Gastrocnemius medialis (tissue), 4 donors: ENCODE measurements around the gene HS6ST2. TPM values are rescaled to one million over a fixed set of nuclear protein-coding genes. Genes with fewer than 3 reads are reported as not detected.
A peak's percentile ranks its signal among the peaks of the same experiment; 100 is the strongest.

ENCODE experiments used
- ATAC-seq, 2 donors: fragments of 150-250 bp; one replicate each; pipeline ENCODE4 v1.9.1; 2016
- DNase-seq, 2 donors: peaks; one replicate each; pipeline ENCODE4 v3.0.0-alpha.2; 2019
- H3K27ac ChIP-seq, 4 donors: fragments of 200-600 bp; sonication (generic); 1 replicate in 1 of 4; 2 replicates in 3 of 4; pipeline ENCODE4 v1.5.1; 2016 to 2018; ENCODE audit warnings: mild to moderate bottlenecking in 2 of 4, moderate library complexity in 1 of 4
- H3K27me3 ChIP-seq, 3 donors: fragments of 200-600 bp; sonication (generic) in 2 of 3; 1 replicate in 1 of 3; 2 replicates in 2 of 3; pipeline versions ENCODE4 v1.5.1 to v1.6.0; 2016 to 2019; ENCODE audit warnings: mild to moderate bottlenecking in 1 of 3, moderate library complexity in 1 of 3
- H3K36me3 ChIP-seq, 2 donors: fragments of 200-600 bp; sonication (generic) in 1 of 2; one replicate each; pipeline ENCODE4 v1.5.1; 2017 to 2018
- H3K4me1 ChIP-seq, 2 donors: fragments of 200-600 bp; sonication (generic) in 1 of 2; one replicate each; pipeline ENCODE4 v1.5.1; 2016 to 2017; ENCODE audit warnings: mild to moderate bottlenecking in 2 of 2
- H3K4me3 ChIP-seq, 4 donors: fragments of 200-600 bp; sonication (generic) in 3 of 4; 1 replicate in 1 of 4; 2 replicates in 3 of 4; pipeline ENCODE4 v1.5.1; 2016 to 2019; ENCODE audit warnings: mild to moderate bottlenecking in 2 of 4
- H3K9me3 ChIP-seq, 3 donors: fragments of 200-600 bp; sonication (generic) in 2 of 3; 1 replicate in 1 of 3; 2 replicates in 2 of 3; pipeline ENCODE4 v1.5.1; 2016 to 2019
- POLR2A ChIP-seq, 2 donors: fragments of 450-650 bp; IDR thresholded peaks; one replicate each; pipeline ENCODE4 v1.6.1; 2017; ENCODE audit warnings: antibody characterized with exemption in 2 of 2, mild to moderate bottlenecking in 2 of 2, moderate library complexity in 2 of 2
- in situ Hi-C, 4 donors: fragments of 200-750 bp; cut with MboI; loops; one replicate each; pipeline versions ENCODE4 v1.15.0 to v1.8.0; 2017; ENCODE audit warnings: low sequenced_read_pairs in 4 of 4
- intact Hi-C: fragments of 100-400 bp; cut with DNase I; formaldehyde crosslinking; loops from one replicate; pipeline ENCODE4 v1.15.1; 2023; ENCODE audit warnings: low total_unique reads
- total RNA-seq, 4 donors: library from RNA; depleted of rRNA; stranded (reverse); fragments of >200 nt; gene quantifications; one replicate each; pipeline versions ENCODE4 v1.1.0 to v1.2.3, GENCODE V29; 2016
- TF ChIP-seq, protein P1 (sequence below), 5 experiments: fragments of 450-650 bp in 3 of 5; fragments of 200-600 bp in 2 of 5; sonication (generic) in 2 of 5; IDR thresholded peaks in 4 of 5; conservative IDR thresholded peaks in 1 of 5; 1 replicate in 4 of 5; 2 replicates in 1 of 5; pipeline ENCODE4 v1.5.1; 2016 to 2019; ENCODE audit warnings: antibody characterized with exemption in 5 of 5, mild to moderate bottlenecking in 3 of 5, moderate library complexity in 3 of 5

The HS6ST2 gene
- total RNA-seq, 4 donors from 2014 or later: 1.9 to 2.8 (median 2.1) TPM; not detected in 1

DNA sequence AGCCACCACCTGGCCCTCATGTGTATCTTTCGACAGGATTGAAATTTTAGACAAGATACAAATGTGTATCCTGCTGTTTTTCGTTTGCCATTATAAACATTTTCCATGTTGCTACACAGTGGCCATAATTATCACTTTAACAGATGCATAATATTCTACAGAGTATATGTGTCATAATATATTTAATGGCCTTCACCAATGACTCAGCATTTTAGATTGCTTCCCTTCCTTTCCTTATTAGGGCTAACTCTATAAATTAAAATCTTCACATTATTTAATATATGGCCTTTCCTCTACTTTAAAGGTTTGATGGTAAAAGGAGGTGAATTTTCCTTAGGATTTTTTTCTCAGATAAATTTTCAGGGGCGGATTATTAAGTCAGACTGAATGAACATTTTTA, 97.4 kb downstream of the HS6ST2 start:
- no peaks in the 10 kb centered on the region for H3K4me1 ChIP-seq
- intact Hi-C loops: no loop called here
- H3K27ac ChIP-seq: no peak overlapping the region
- DNase-seq: no peak
- ATAC-seq: no peak
- no peaks in the 10 kb centered on the region for H3K36me3 ChIP-seq
- no peak for TF ChIP-seq POLR2A (IDR thresholded peaks at IDR 0.05)
- TF ChIP-seq, protein P1, sequence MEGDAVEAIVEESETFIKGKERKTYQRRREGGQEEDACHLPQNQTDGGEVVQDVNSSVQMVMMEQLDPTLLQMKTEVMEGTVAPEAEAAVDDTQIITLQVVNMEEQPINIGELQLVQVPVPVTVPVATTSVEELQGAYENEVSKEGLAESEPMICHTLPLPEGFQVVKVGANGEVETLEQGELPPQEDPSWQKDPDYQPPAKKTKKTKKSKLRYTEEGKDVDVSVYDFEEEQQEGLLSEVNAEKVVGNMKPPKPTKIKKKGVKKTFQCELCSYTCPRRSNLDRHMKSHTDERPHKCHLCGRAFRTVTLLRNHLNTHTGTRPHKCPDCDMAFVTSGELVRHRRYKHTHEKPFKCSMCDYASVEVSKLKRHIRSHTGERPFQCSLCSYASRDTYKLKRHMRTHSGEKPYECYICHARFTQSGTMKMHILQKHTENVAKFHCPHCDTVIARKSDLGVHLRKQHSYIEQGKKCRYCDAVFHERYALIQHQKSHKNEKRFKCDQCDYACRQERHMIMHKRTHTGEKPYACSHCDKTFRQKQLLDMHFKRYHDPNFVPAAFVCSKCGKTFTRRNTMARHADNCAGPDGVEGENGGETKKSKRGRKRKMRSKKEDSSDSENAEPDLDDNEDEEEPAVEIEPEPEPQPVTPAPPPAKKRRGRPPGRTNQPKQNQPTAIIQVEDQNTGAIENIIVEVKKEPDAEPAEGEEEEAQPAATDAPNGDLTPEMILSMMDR (IDR thresholded peaks at IDR 0.05 in 4 of 5, conservative IDR thresholded peaks at IDR 0.05 in 1 of 5): no peak
- H3K4me3 ChIP-seq: no peak overlapping the region
- in situ Hi-C loops: no loop called here
- H3K9me3 ChIP-seq: no peaks in the 10 kb centered on the region
- no peaks in the 10 kb centered on the region for H3K27me3 ChIP-seq

DNA sequence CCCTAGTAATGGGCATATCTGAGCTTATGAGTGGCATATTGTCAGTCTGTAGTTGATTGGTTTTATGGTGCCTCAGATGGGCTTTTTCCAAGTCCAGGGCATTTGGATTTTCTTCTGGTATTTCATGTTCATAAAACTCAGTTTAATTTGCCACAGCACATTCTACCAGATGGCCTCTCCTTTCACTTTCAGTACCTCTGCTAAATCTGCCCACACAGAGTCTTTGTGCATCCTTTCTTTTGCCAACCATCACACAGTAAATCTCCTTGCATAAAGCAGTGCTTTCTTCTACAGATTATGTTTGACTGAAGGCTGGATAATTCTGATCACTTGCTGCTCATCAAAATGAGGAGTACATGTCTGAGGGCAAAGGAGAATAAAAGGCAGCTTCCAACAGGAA, 98.2 kb downstream of the HS6ST2 start:
- in situ Hi-C loops (no loop called here), intact Hi-C loops (no loop called here)

DNA sequence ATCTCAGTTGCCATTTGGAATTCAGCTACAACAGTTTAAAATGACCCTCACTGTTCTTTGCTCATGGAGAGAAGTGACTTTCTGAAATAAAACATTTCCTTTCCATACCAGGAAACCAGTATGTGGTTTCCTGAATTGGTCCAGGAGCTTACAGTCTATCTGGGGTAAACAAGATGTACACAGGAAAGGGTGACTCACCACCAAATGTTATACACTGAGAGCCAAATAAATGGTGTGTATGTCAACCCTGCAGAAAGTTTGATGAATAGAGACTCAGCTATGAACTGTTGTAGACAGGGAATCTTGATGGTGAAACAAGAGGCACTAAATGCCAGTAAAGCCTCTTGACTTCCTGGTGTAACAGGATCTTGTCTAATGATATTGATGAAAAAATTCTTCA, 100.4 kb downstream of the HS6ST2 start:
- TF ChIP-seq, protein P1 (IDR thresholded peaks at IDR 0.05 in 4 of 5, conservative IDR thresholded peaks at IDR 0.05 in 1 of 5): no peak
- no peak for TF ChIP-seq POLR2A (IDR thresholded peaks at IDR 0.05)
- Histone ChIP-seq H3K36me3 (no peaks in the 10 kb centered on the region), H3K4me3 (no peak overlapping the region), H3K4me1 (no peaks in the 10 kb centered on the region), H3K9me3 (no peaks in the 10 kb centered on the region), H3K27ac (no peak overlapping the region), H3K27me3 (no peaks in the 10 kb centered on the region)
- intact Hi-C loops: no loop called here
- DNase-seq: no peak
- in situ Hi-C loops: no loop called here
- ATAC-seq: peak in 1 of 2 donors; percentile 90

More for the DNA sequence above, 98.2 kb downstream of the HS6ST2 start:
- no peak overlapping the region for H3K27ac ChIP-seq
- no peaks in the 10 kb centered on the region for H3K4me1 ChIP-seq
- H3K9me3 ChIP-seq: no peaks in the 10 kb centered on the region
- no peak for ATAC-seq
- H3K4me3 ChIP-seq: no peak overlapping the region
- TF ChIP-seq, protein P1 (IDR thresholded peaks at IDR 0.05 in 4 of 5, conservative IDR thresholded peaks at IDR 0.05 in 1 of 5): no peak
- no peak for TF ChIP-seq POLR2A (IDR thresholded peaks at IDR 0.05)
- no peaks in the 10 kb centered on the region for H3K27me3 ChIP-seq
- DNase-seq: no peak
- no peaks in the 10 kb centered on the region for H3K36me3 ChIP-seq

DNA sequence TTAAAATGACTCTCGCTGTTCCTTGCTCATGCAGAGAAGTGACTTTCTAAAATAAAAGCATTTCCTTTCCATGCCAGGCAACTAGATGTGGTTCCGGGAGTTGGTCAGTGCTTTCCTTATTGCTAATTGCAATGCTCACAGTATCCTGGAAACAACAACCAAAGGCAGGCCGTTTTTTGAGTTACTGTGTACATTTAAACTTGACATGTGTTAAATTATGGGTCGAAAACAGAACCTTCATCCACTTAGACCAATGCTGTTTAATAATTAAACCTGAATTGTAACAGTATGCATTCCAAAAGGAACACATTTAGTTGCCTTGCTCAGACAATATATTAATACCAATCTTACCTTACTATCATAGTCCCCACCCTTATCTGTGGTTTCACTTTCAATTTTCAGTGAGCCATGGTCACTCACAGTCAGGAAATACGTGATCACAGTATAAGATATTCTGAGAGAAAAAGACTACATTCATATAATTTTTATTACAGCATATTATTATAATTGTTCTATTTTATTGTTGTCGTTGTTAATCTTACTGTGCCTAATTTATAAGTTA, 102.6 kb downstream of the HS6ST2 start:
- no peak overlapping the region for H3K4me3 ChIP-seq
- intact Hi-C loops: no loop called here
- no peaks in the 10 kb centered on the region for H3K36me3 ChIP-seq
- H3K4me1 ChIP-seq: no peaks in the 10 kb centered on the region
- H3K9me3 ChIP-seq: no peaks in the 10 kb centered on the region
- DNase-seq (no peak), ATAC-seq (no peak)
- no peaks in the 10 kb centered on the region for H3K27me3 ChIP-seq
- no peak overlapping the region for H3K27ac ChIP-seq
- no peak for TF ChIP-seq POLR2A (IDR thresholded peaks at IDR 0.05)
- in situ Hi-C loops: no loop called here

DNA sequence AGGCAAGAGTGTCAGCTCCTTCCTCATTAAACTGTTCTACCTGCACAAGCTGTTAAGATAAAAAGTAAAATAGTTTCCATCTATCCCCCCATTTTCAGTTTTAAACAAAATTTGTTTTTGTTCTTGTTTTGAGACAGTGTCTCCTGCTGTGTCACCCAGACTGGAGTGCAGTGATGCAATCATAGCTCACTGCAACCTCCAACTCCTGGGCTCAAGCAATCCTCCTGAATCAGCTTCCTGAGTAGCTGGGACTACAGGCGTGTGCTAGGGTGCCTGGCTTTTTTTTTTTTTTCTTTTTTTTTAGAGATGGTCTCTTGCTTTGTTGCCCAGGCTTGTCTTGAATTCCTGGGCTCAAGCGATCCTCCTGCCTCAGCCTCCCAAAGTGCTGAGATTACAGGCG, 105.4 kb downstream of the HS6ST2 start:
- intact Hi-C loops: no loop called here
- no peaks in the 10 kb centered on the region for H3K36me3 ChIP-seq
- no peaks in the 10 kb centered on the region for H3K9me3 ChIP-seq
- DNase-seq (no peak), ATAC-seq (no peak)
- TF ChIP-seq POLR2A (IDR thresholded peaks at IDR 0.05): no peak
- no peaks in the 10 kb centered on the region for H3K27me3 ChIP-seq
- no peaks in the 10 kb centered on the region for H3K4me1 ChIP-seq
- H3K4me3 ChIP-seq: no peak overlapping the region
- no peak overlapping the region for H3K27ac ChIP-seq
- in situ Hi-C loops: no loop called here
